Amniotic stem cell (primary cell): ENCODE measurements around the gene TUBG2.
"Not testable (repeated sequence)": the region's sequence is repeated elsewhere in the genome, so short reads cannot be mapped to it uniquely, and the experiment has no call there.

Source experiments
- DNase-seq: peaks from one replicate; lab custom pipeline; 2025; lab: John Stamatoyannopoulos, UW

Gene TUBG2

DNA sequence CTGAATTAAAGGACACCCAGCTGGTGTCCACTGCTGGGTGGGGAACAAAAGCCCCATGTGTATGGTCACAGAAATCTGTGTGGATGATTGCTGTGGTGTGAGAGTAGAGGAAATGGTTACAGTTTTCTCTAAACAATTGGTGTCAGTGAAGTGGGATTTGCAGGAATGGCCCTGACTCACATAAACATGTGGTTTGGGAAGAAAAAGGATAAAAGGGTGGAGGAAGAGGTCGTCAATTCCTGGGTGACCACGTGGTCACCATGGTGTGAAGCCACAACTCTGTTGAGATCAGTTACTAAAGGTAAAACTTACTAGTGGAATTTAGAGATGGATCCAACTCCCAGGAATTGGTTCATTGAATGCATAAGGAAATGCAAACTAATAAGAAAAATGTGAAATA is 3.6 kb upstream of the TUBG2 start:
- DNase-seq, result no peak

DNA sequence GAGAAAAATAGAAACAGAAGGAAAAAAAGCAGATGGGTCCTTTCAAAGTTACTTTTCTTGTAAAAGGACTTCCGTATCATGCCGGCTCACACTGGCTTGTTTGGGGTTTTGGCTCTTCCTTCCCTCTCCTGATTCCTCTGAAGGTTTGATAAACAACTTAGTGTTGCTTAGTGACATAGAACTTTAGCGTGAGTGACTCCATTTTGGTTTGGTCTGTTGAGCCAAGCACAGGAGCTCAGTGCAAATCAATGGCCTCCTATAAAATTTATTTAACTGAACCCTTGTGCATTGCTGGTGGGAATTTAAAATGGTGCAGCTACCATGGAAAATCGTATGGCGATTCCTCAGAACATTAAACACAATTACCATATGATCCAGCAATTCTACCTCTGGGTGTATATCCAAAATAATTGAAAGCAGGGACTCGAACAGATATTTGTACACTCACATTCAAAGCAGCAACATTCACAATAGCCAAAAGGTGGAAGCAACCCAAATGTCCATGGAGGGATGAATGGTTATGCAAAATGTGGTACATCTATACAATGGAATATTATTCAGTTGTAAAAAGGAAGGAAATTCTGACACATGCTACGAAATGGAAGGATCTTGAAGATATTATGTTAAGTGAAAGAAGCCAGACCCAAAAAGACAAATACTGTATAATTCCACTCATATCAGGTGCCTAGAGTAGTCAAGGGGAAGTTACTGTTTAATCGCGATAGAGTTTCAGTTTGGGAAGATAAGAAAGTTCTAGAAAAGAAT is 1.1 kb upstream of the TUBG2 start:
- no peak for DNase-seq

DNA sequence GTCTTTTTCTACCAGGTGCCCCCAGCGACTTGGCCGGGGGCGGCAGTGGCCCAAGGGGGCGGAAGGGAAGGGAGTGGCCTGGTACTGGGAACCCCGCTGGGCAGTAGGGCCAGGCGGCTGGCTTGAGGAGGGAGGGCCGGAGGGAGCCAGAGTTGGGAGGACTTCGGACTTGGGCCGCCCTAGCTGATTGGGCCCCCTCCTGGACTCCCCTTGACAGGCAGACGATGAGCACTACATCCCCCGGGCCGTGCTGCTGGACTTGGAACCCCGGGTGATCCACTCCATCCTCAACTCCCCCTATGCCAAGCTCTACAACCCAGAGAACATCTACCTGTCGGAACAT is 819 bp downstream of the TUBG2 start:
- DNase-seq, result not testable (repeated sequence)

DNA sequence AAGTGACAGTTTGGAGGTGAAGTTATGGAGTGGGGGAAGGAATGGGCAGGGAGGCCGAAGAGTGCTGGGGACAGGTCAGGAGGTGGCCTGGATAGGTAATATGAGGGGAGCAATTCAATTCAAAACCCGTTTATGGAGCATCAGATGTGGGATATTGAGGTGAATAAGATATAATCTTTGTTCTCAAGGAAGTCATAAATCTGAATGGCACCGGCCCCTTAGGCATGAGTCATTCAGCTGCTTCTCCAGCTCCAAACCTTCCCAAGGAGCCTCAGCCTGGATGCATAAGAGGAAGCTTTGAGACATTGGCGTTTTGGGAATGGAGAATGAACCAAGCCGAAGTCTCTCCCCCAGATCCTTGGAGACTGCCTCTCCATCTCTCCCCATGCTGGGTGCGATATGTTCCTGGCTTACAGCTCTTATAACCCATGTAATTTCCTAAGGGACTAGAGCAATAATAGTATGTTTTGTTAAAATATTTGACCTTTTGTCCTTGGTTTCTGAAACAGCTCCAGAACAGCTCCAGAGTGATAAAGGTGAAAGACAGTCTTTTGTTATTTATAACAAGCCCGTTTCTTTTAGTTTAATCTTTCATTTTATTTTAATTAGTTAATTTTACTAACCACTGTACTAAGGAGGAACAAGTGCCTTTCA is 1.7 kb downstream of the TUBG2 start:
- DNase-seq, result no peak

DNA sequence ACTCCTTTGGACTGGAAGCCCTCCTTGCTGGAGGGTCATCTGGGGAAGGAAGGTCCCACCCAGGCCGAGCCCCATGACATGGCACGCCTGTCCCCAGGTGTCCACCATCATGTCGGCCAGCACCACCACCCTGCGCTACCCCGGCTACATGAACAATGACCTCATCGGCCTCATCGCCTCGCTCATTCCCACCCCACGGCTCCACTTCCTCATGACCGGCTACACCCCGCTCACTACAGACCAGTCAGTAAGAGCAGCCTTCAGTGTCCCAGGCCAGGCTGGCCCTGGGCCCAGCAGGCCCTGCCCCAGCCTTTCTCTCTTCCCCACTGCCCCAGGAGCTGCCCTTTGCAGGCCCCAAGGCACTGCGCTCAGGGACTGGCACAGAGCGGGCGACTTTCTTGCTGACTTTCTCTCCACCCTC is 6.5 kb downstream of the TUBG2 start:
- DNase-seq, result no peak

DNA sequence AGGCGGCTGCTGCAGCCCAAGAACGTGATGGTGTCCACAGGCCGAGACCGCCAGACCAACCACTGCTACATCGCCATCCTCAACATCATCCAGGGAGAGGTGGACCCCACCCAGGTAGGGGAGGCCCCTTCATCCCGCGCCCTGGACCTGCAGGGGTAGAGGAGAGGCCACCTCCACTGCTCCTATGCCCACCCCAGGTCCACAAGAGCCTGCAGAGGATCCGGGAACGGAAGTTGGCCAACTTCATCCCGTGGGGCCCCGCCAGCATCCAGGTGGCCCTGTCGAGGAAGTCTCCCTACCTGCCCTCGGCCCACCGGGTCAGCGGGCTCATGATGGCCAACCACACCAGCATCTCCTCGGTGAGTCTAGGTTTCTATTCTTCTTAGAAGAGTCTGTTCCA is 7.0 kb downstream of the TUBG2 start:
- DNase-seq, result not testable (repeated sequence)

DNA sequence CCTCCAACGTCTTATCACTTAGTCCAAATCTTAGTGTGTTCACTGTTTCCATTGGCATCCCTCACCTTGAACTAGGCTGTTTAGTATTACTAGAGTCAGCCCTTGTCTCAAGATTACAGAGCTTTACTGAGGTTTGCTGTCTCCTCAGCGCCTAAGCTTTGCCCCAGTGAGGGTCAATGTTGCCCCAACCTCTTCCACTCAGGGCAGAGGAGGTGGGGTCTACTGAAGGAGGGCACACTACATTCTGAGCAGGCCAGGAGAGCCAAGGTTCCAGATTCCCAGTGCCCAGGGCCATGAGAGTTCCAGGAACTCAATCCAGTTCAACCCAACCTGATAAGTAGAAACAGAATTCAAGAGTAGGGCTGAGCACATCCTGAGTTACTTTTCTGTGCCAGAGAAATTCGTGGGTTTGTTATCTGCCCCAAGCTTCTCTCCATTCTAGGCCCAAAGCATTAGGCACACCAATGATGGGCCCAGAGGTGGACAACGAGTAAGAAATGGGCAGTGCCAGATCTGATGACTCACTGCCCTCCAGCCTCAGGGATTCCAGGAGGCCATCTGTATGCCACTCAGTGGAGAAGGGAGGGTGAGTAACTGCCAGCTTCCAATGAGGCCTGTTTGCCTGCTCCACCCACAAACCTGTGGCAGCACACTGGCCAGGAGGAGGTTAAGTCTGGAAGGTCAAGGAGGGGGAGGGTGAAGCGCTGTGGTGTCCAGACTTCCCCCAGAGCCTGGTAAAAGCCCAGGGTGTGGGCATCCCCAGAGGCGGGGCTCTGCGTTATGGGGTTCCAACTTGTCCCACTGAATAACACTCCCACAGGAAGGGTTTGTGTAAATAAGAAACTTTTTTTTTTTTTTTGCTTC is 8.2 kb downstream of the TUBG2 start:
- DNase-seq, result peak; percentile 86

DNA sequence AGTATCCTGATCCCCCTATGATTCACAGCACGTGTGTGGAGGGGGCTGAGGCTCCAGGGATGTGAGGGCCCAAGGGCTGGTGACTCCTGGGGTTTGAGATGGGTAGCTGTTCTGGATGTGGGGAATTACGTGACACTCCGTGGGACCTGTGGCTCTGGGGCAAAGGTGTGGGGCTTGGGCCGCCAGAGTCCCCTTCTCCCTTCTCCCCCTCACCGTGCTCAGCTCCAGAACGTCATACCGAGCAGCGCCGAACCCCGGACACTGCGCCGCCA is 10.6 kb downstream of the TUBG2 start:
- DNase-seq, result no peak

DNA sequence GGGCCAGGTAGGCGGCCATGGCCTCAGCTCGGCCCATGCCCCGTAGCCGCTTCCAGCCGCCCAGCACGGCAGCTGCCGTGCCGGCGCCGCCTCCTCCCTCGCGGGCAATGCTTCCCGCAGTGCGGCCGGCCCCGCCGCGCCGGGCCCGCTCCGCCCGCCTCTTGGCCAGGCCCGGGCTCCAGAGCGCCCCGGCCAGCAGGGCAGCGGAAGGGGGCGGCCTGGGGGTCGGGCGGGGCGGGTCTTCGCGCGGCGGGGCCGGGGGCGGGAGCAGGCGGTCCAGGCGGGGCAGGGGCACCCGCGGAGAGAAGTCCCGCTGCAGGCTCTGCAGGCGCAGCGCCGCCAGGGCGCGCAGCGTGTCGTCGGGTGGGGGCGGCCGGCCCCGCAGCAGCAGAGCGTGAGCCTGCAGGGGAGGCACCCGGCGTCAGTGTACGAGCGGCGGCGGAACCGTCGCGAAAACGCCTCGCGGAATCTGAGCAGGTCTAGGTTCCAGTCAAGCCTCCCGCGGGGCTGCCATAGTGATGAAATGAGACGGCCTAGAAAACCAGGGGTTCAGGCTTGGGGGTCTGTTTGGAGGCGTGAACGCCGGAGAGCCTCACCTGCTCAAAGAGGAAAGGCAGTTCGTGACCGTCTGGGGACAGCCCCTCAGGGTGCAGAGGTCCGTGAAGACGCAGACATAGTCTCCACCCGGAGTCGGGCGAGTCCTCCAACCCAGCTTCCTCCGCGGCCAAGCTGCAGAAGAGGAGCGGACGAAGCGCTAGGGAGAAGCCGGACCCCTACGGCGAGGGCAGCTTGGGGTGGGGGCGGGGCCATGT is 11.1 kb downstream of the TUBG2 start:
- no peak for DNase-seq

DNA sequence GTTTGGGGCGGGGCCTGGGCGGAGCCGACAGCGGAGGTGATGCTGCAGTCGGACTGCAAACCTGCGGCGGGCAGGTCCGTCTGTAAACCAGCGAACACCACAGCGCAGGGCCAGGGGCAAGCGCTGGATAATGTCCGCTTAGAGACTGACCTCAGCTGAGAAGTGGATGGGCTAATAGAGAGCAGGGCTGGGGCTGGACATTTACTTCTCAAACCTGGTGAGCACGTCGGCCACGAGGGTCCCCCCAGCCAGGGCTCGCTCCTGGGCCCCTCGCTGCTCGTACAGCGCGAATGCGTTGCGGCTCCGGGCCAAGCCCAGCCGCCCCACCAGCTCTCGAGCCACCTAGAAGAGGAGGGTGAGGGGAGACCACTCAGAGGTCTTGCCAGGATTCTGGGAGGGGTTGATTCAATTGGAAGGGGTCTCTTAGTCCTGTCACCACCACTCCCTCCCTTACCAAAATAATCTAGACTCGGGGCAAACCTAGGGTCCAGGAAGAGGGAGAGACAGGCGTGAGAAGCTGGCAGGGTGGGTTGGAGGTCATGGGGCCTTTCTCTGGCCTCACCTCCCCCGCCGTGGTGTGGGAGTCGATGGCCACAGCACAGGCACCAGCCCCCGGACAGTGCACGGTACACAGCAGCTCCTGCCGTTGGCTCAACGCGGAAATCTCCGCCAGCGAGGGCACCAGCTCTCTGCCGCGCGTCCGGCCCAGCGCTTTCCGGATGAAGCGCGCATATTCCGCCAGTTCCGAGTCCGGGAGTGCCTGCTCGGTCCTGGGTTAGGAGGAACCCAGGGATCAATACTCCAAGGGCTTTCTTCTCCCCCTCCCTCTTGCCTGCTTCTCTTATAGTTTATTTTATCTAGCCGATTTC is 11.9 kb downstream of the TUBG2 start:
- no peak for DNase-seq

DNA sequence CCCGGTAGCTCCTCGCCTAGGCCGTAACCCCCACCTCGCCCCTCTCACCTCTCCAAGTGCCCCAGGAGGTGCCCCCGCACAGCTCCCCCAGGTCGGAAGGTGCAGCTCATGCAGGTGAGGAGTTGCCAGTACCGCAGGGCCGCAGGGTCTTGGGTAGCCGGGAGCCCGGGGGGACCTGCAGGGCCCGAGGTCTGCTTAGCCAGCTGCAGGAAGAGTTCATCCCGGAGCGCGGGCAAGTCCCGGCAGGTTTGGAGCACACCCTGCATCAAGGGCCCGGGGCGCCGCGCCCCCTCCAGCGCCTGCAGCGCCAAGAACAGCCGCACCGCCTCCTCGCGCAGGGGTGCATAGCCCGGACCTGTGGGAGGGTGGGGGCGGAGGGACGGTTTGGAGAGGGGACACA is 13.0 kb downstream of the TUBG2 start:
- no peak for DNase-seq

DNA sequence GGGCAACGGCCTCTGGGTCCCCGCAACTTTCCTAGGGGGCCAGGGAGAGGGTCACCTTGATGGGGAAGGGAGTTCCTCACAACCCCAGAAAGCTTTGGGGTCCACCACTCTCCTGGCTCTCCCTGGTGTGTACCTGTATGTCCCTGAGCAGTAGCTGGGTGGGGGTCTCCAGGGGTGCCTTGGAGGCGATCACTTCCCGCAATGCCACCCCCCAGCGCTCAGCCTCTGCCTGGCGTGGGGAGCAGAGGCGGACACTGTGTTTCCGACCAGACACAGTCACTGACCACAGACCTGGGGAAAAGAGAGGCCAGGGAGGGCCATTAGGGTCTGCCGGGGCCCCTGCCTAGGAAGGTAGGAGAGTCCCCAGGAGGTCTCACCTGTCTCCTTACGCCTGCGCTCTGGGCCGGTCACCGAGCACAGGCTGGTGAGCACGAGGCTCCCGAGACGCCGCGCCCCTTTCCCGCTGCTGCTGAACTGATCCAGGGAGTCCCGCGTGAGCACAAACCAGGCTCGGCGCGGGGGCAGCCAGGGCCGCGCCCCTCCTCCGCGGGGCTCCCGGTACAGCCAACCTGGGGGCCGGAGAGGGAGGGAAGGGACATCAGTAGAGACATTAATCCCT is 14.3 kb downstream of the TUBG2 start:
- no peak for DNase-seq

DNA sequence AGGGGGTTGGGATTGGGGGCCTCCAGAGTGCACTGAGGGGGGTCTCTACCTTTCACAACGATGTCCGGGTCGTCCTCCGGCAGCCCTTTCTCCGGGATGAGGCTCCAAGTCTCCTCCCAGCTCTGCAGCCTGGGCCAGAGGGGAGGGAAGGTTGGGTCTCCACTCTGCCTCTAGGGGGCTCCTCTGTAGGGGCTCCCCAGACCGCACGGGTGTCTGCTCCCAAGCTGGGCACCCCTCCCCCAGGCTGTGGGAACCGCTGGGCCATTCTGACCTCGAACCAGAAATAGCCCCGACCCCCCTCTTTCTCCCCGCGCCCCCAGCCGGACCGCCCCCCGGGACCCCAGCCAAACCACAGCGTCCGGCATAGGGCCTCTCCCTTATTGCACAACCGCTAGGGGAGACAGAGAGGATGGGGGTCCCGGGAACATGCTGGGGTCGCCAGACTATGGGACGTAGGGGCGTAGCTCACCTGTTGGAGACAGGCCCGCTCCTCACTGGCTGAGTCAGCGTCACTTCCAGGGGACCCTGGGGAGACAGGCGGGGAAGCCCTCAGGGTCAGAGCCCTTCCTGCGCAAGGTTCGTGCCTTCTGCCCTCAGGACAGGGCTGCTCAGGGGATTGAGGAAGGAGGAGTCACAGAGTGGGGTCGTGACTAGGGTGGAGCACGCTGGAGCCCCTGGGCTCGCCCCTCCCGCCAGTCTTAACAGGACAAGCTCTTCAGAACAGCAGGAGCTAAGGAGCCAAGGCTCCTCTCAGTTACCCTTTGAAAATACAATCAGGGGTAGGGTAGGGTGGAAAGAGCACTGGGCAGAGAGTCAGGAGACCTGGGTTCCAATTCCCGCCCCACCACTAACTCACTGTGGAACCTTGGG is 15.0 kb downstream of the TUBG2 start:
- DNase-seq, result no peak

DNA sequence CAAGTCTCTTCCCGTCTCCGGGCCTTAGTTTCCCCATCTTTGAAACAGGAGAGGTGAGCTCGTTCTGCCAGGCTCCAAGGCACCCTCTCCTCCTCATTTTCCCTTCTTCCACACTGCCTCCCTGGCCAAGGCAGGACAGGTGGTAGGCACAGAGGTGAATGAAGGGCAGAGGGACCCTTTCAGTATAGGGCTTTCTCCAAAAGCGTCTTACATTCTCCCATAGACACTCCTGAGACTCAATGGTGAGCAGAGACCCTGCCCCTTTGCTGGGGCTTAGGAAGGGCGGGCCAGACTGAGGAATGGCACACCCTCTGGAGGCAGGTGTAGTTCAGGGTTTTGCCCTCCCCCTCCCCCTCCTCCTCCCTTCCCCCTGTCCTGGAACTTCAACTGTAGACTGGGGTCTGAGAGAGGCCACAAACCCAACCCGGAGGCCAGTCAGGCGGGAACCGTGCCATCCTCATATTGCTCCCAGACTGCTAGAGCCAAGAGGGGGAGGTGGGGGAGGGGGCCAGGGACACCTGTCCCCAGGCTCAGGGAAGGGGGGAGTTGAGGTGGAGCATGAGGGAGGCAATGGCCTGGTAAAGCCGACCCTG is 15.8 kb downstream of the TUBG2 start:
- no peak for DNase-seq

DNA sequence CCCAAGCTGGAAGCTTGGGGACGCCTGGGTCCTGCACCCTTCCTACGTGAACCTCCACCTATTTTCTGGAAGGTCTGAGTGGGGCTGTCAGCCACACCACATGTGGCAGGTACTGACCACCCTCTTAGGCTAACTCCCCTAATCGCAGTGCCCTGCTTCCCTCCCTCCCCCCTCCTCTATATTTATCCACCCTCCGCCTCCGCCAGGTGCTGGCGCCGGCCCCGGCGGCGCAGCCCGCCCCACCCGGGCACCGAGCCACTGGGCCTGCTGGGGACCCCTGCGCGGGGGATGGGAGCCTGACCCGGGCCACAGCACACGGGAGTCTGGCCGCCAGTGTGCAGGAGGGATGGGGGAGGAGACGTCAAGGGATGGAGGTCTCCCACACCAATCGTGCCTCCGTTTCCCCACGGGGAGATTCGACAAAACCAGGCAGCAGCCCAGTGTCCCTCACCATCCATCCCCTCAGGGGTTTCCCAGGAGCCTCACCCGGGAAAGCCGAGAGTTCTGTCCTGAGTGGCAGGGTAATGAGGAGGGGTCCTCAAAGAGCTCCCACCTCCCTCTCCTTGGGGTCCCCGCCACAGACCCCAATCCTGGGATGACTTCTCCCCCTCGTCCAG is 16.4 kb downstream of the TUBG2 start:
- DNase-seq, result no peak

DNA sequence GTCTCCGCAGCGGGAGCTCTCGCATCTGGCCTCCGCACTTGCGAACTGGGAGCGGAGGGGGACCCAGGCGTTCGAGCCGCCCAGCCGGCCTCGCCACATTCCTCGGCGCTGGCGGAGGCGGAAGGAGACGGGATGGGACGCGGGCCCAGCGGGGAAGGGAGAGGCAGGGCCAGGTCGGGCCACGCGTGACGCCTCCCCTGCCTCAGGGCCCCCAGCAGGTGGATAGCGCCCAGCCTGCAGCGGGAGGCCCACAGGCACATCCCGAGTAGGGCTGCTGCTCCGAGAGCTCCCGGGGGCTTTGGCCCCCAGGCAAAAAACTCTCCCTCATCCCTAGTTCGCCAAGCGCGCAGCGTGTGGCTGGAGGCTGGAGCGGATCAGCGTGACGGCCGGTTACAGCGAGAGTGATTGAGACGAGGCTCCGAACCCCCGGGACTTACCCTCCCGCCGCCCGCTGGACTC is 16.9 kb downstream of the TUBG2 start:
- DNase-seq, result peak; percentile 19

DNA sequence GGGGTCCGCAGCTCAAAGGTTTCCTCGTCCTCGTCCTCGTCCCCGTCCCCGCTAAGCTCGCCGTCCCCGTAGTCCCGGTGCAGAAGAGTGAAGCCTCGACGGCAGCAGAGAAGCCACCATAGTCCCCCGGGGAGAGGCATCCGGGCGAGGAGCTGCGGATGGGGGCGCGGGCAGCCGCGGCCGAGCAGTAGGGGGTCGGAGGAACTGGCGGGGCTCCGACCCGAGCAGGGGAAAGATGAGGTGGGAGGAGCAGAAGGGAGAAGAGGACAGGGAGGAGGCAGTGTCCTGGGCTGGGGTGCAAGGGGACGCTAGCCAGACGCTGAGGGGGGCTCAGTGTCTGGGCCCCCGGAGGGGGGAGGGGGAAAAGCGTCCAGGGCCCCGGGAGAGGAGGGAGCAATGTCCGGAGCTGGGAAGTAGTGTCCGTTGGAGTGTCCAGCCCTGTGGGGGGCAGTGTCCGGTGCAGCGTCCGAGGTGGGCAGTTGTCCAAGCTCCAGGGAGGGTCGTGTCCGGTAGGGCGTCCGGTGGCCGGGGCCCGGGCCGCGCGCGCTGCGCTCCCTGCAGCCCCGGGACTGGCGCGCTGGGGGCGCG is 17.4 kb downstream of the TUBG2 start, which contains the start of gene PLEKHH3:
PLEKHH3 (minus strand) TSS at position 571 of the 588 bp plus-strand sequence; CDS start at position 140, 431 bp downstream.
- DNase-seq, result no peak
